Measurements from ENCODE around the gene ERN2. TPM values are rescaled to one million over a fixed set of nuclear protein-coding genes. Genes with fewer than 3 reads are reported as not detected.

Gene ERN2
- total RNA-seq, 2 donors from 2014 or later = 1.3 to 1.4 TPM

GRCh38 chr16:23663918-23664317, 49.1 kb downstream of the ERN2 start:
- Histone ChIP-seq H3K9ac (ENCODE audit: extremely low read depth, low read length, poor library complexity, severe bottlenecking) (no peak overlapping the region), H3K4me1 (ENCODE audit: control insufficient read depth, insufficient read depth, low read length) (no peaks in the 10 kb centered on the region), H3K4me3 (ENCODE audit: low read length) (no peak overlapping the region), H3K9me3 (ENCODE audit: control insufficient read depth, low read length) (no peaks in the 10 kb centered on the region), H3K36me3 (ENCODE audit: control insufficient read depth, insufficient read depth, low read length) (peaks cover 95% of the 10 kb centered on the region), H3K27me3 (ENCODE audit: control insufficient read depth, insufficient read depth, low read length, poor library complexity, severe bottlenecking) (no peaks in the 10 kb centered on the region), H3K27ac (ENCODE audit: low read depth, low read length) (no peak overlapping the region)
- H3K36me3 Mint-ChIP-seq (ENCODE audit: low read depth) = peaks cover 80% of the 10 kb centered on the region
- H3K4me1 Mint-ChIP-seq = no peaks in the 10 kb centered on the region
- no peak overlapping the region for H3K4me3 Mint-ChIP-seq
- H3K9me3 Mint-ChIP-seq = no peaks in the 10 kb centered on the region
- no peak for DNase-seq
- no peaks in the 10 kb centered on the region for H3K27me3 Mint-ChIP-seq (ENCODE audit: insufficient read depth)
- no peak for TF ChIP-seq CTCF (conservative IDR thresholded peaks at IDR 0.05)
- 95 to 96% methylated on average over 2 of the region's 2 CpGs for WGBS, 2 experiments (ENCODE audit: insufficient coverage in 1 of 2, insufficient read length in 1 of 2)
- no peak overlapping the region for H3K27ac Mint-ChIP-seq

DNA sequence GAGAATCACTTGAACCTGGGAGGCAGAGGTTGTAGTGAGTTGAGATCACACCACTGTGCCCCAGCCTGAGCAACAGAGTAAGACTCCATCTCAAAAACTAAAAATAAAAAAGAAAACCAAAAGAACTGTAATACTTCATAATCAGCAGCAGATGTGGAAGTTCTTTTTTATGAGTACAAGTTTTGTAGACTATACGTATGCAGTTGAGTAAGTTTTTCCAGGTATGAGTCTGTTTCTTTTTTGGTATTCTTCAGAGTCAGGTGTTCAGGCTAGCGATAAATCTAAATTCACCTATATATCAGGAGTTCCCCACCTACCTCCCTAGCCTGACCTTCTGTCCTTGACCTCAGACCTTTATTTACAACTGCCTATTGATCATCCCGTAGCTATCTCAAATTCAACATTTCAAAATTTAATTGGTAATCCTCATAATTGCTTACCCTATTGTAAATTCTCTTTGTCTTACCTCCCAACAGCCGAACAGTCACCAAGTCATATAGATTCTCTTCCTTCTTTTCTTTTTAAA, 61.0 kb downstream of the ERN2 start:
- 91 to 95% methylated on average over 3 to 4 of the region's 4 CpGs for WGBS, 2 experiments (ENCODE audit: insufficient coverage in 1 of 2, insufficient read length in 1 of 2)
- no peaks in the 10 kb centered on the region for H3K4me1 ChIP-seq (ENCODE audit: control insufficient read depth, insufficient read depth, low read length)
- H3K36me3 Mint-ChIP-seq (ENCODE audit: low read depth) = peaks cover 44% of the 10 kb centered on the region
- peaks cover 78% of the 10 kb centered on the region for H3K36me3 ChIP-seq (ENCODE audit: control insufficient read depth, insufficient read depth, low read length)
- no peak overlapping the region for H3K27ac ChIP-seq (ENCODE audit: low read depth, low read length)
- DNase-seq = no peak
- no peaks in the 10 kb centered on the region for H3K27me3 ChIP-seq (ENCODE audit: control insufficient read depth, insufficient read depth, low read length, poor library complexity, severe bottlenecking)
- H3K9me3 Mint-ChIP-seq = no peaks in the 10 kb centered on the region
- no peak for TF ChIP-seq CTCF (conservative IDR thresholded peaks at IDR 0.05)
- H3K9ac ChIP-seq (ENCODE audit: extremely low read depth, low read length, poor library complexity, severe bottlenecking) = no peak overlapping the region
- no peak overlapping the region for H3K4me3 ChIP-seq (ENCODE audit: low read length)
- peaks cover 2% of the 10 kb centered on the region for H3K4me1 Mint-ChIP-seq
- H3K27ac Mint-ChIP-seq = no peak overlapping the region
- no peaks in the 10 kb centered on the region for H3K9me3 ChIP-seq (ENCODE audit: control insufficient read depth, low read length)
- H3K4me3 Mint-ChIP-seq = no peak overlapping the region
- no peaks in the 10 kb centered on the region for H3K27me3 Mint-ChIP-seq (ENCODE audit: insufficient read depth)

DNA sequence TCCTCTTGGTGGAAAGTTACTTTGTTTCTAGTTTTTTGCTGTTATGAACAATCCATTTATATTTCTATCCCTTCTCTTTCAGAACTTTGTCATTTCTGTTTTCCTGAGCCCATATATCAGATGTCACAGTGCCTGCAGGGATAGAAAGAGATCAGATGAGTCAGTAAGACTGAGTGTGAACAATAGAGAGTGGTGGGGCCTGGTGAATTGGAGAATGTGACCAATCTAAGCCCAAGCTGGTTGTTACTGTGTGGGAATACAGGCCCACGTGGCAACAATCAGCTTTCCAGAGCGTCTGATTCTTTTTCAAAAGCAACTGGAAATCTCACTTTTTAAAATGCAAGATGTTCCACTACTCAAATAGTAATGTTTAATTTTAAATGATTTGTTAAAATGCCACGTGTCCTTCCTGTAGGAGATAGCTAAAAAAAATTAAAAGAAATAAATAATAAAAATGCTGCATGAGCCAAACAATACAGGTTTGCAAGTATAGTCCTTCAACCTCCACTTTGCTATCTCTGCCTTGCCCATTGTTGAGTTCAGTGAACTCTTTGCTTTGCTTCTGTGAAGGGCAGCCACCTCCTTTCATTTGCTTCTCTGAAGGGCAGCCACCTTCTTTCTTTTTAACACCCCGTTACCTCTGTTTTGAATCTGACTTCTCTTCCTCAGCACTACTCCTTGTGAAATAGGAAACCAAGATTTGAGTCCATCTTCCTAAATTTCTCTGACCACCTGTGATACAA, 62.2 kb downstream of the ERN2 start:
- no peak overlapping the region for H3K27ac ChIP-seq (ENCODE audit: low read depth, low read length)
- no peak overlapping the region for H3K9ac ChIP-seq (ENCODE audit: extremely low read depth, low read length, poor library complexity, severe bottlenecking)
- H3K4me1 ChIP-seq (ENCODE audit: control insufficient read depth, insufficient read depth, low read length) = no peaks in the 10 kb centered on the region
- no peak overlapping the region for H3K4me3 Mint-ChIP-seq
- peaks cover 2% of the 10 kb centered on the region for H3K4me1 Mint-ChIP-seq
- peak overlapping the region; percentile 64 for H3K27ac Mint-ChIP-seq
- no peaks in the 10 kb centered on the region for H3K27me3 ChIP-seq (ENCODE audit: control insufficient read depth, insufficient read depth, low read length, poor library complexity, severe bottlenecking)
- no peaks in the 10 kb centered on the region for H3K9me3 Mint-ChIP-seq
- 85 to 100% methylated on average over 1 to 3 of the region's 4 CpGs for WGBS, 2 experiments (ENCODE audit: insufficient coverage in 1 of 2, insufficient read length in 1 of 2)
- H3K36me3 ChIP-seq (ENCODE audit: control insufficient read depth, insufficient read depth, low read length) = peaks cover 83% of the 10 kb centered on the region
- no peaks in the 10 kb centered on the region for H3K27me3 Mint-ChIP-seq (ENCODE audit: insufficient read depth)
- no peaks in the 10 kb centered on the region for H3K9me3 ChIP-seq (ENCODE audit: control insufficient read depth, low read length)
- DNase-seq = no peak
- peaks cover 53% of the 10 kb centered on the region for H3K36me3 Mint-ChIP-seq (ENCODE audit: low read depth)
- no peak overlapping the region for H3K4me3 ChIP-seq (ENCODE audit: low read length)
- no peak for TF ChIP-seq CTCF (conservative IDR thresholded peaks at IDR 0.05)

Data from endodermal cell (in vitro differentiated cells).